RWPE1 (cell line): ENCODE measurements around the gene KRTAP4-4.
"Not testable (repeated sequence)": the region's sequence is repeated elsewhere in the genome, so short reads cannot be mapped to it uniquely, and the experiment has no call there.

Experiments
- CTCF ChIA-PET: fragments of 350-600 bp; sonication (Branson Sonifier 250); formaldehyde crosslinking; extraction: SDS; loops from one replicate; lab custom pipeline; 2021; lab: Yijun Ruan, JAX
- POLR2A ChIA-PET: fragments of 400-600 bp; formaldehyde crosslinking; extraction: SDS; loops from one replicate; lab custom pipeline; 2020; ENCODE audit warnings: antibody characterized with exemption; ENCODE audit not compliant: low non-redundant PET; lab: Yijun Ruan, JAX
- DNase-seq: peaks from one replicate; pipeline ENCODE4 v3.0.0; 2012; ENCODE audit warnings: low spot score
- H3K27ac ChIP-seq: fragments of 450-650 bp; 2 replicates; pipeline ENCODE4 v1.5.1; 2017
- TF ChIP-seq, protein P1 (sequence below): fragments of 450-650 bp; conservative IDR thresholded peaks from 2 replicates; pipeline ENCODE4 v1.5.1; 2017; ENCODE audit warnings: low read depth, mild to moderate bottlenecking

KRTAP4-4 gene

DNA sequence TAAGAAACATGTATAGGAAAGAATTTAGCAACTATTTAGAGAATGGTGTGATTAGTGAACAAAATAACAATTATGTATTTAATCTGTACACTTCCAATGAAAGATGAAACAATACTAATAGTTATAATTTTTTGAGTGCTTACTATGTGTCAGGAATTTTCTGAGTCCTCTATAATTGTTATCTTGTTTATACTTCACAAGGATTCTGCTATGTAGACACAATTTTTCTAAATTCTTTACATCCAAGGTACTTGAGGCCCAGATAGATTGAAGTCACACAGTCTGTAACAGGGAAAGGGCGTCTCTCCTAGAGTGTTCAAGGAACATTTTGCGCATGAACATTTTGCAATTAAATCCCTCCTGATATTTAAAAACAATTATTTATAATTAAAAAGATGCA, 35.5 kb downstream of the KRTAP4-4 start:
- H3K27ac ChIP-seq = no peak overlapping the region
- POLR2A ChIA-PET = no interaction called here
- TF ChIP-seq, protein P1, sequence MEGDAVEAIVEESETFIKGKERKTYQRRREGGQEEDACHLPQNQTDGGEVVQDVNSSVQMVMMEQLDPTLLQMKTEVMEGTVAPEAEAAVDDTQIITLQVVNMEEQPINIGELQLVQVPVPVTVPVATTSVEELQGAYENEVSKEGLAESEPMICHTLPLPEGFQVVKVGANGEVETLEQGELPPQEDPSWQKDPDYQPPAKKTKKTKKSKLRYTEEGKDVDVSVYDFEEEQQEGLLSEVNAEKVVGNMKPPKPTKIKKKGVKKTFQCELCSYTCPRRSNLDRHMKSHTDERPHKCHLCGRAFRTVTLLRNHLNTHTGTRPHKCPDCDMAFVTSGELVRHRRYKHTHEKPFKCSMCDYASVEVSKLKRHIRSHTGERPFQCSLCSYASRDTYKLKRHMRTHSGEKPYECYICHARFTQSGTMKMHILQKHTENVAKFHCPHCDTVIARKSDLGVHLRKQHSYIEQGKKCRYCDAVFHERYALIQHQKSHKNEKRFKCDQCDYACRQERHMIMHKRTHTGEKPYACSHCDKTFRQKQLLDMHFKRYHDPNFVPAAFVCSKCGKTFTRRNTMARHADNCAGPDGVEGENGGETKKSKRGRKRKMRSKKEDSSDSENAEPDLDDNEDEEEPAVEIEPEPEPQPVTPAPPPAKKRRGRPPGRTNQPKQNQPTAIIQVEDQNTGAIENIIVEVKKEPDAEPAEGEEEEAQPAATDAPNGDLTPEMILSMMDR = no peak
- CTCF ChIA-PET = no interaction called here
- no peak for DNase-seq

DNA sequence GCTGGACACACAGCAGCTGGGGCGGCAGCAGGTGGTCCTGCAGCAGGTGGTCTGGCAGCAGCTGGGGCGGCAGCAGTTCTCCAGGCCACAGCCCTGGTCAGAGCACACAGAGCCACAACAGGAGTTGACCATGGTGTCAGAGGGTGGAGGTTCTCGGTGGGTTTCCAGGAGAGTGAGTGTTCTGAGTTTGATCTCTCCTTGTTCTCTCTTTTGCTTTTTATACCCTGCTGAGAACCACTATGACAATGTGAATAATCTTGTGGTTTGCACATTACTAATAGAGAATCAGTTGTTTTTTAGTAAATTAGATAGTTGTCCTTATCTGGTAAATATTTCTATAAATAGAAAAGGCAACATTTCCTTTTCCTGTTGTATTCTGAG, 36.6 kb downstream of the KRTAP4-4 start, which contains the start of gene KRTAP4-12:
Gene KRTAP4-12, minus strand, starts transcription at position 192 of the 381 bp plus-strand sequence. Its CDS starts 60 bp downstream, at position 132.
- DNase-seq, H3K27ac ChIP-seq: not testable (repeated sequence)
- POLR2A ChIA-PET = interaction anchor here (0.6 kb wide), 1 partner anchor 31 kb away, joined by 3 read pairs; no protein-coding TSS in a partner anchor
- CTCF ChIA-PET = interaction anchor here (0.7 kb wide), 1 partner anchor 563 kb away, joined by 5 read pairs; no protein-coding TSS in a partner anchor

DNA sequence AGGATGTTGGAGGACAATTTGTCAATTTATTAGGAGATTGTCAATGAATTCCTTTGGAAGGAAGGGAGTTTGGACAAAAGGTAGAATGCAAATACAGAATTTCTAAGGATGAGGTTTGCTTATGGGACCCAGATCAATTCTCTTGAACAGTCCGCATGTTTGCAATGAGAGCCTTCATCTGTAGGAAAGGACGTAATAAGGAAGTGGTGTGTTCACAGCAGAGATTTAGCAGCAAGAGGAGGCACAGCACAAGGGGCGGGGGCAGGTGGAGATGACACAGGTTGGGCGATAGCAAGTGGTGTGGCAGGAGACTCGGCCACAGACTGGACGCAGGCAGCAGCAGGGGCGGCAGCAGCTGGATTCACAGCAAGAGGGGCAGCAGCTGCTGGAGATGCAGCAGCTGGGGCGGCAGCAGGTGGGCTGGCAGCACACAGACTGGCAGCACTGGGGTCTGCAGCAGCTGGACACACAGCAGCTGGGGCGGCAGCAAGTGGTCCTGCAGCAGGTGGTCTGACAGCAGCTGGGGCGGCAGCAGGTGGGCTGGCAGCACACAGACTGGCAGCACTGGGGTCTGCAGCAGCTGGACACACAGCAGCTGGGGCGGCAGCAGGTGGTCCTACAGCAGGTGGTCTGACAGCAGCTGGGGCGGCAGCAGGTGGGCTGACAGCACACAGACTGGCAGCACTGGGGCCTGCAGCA, 37.1 kb downstream of the KRTAP4-4 start:
- CTCF ChIA-PET, H3K27ac ChIP-seq, DNase-seq: not testable (repeated sequence)
- POLR2A ChIA-PET = interaction anchor here (0.6 kb wide), 1 partner anchor 30 kb away, joined by 3 read pairs; no protein-coding TSS in a partner anchor

DNA sequence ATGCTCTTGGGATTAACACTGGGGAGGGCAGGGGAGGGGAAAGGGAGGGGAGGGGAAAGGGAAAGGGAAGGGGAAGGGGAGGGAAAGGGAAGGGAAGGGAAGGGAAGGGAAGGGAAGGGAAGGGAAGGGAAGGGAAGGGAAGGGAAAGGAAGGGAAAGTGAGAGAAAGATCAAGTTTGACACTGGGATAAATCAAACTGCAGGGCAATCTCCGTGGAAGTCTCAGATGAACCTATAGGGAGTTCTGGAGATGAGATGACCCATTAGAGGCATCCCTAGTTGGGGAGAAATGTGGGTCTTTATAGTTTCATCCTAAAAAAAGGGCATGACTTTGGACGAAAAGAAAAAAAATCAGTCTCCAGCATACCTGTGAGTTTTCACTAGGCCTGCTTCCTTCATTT, 38.8 kb downstream of the KRTAP4-4 start:
- ChIA-PET CTCF (no interaction called here), POLR2A (no interaction called here)

DNA sequence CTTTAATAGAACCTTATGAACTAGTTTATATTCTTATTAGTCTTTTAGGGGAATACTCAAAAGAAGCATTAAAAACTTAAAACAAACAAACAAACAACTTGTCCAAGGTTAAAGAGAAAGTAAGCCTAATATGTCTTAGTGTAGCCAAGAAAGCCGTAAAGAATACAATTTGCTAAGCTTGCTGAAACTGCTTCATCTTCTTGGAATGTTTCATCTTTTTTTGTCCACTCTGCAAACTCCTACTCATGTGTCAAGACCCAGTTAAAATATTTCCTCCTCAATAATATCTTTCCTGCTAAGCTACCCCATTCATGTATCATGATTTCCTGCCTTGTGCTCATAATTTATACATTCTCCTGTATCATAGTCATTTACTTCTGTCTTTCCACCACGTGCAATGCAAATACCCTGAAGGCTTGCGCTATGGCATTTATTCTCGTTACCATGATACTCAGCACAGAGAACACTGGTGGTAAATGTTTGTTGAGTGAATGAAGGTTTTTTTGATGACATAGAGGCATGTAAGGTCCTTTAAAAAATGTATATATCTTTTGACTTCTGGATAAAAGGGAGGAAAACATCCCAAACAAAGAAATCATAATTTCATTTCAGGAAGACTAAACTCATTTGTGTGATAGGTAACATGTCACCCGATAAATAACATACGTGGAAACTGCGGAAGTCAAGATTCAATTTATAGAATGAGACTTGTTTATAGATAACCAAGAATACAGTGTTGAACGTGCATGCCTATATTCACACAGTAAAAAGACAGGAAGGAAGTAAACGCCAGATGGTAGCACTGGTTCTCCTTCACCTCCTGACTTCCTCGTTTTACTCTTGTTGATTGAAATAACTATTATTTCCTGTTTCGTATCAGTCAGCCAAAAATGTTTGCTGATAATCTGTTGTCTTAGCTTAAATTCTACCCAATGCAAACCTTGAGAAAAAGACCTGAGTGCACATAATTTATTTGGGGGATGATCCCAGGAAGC, 40.6 kb downstream of the KRTAP4-4 start:
- CTCF ChIA-PET = interaction anchor here (0.7 kb wide), 1 partner anchor 82 kb away, joined by 3 read pairs; no protein-coding TSS in a partner anchor
- H3K27ac ChIP-seq, POLR2A ChIA-PET, DNase-seq: not testable (repeated sequence)

More for the DNA sequence above, 38.8 kb downstream of the KRTAP4-4 start:
- TF ChIP-seq, protein P1 = no peak
- DNase-seq = no peak
- no peak overlapping the region for H3K27ac ChIP-seq

DNA sequence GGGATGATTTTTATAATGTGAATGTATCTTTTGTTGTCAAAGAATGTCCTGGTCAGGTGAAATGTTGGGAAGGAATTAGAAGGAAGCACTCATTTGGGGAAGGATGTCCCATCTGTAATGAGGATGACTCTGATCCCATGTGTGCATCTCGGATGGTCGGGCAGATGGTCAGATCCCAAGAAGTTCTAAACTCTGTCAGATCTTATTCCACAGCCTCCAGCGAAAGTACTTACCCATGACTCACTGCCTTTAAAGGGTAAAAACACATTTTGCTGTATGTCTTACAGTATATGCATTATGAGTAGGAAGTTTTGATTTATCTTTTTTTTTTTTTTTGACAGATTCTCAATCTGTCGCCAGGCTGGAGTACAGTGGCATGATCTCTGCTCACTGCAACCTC, 41.8 kb downstream of the KRTAP4-4 start:
- CTCF ChIA-PET = no interaction called here
- DNase-seq = no peak
- POLR2A ChIA-PET = no interaction called here
- TF ChIP-seq, protein P1 = no peak
- H3K27ac ChIP-seq = no peak overlapping the region

DNA sequence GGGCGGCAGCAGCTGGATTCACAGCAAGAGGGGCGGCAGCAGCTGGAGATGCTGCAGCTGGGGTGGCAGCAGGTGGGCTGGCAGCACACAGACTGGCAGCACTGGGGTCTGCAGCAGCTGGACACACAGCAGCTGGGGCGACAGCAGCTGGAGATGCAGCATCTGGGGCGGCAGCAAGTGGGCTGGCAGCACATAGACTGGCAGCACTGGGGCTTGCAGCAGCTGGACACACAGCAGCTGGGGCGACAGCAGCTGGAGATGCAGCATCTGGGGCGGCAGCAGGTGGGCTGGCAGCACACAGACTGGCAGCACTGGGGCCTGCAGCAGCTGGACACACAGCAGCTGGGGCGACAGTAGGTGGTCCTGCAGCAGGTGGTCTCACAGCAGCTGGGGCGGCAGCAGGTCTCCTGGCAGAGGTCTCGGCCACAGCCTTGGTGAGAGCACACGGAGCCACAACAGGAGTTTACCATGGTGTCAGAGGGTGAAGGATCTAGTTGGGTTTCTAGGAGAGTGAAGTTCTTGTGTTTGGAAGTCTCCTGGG, 42.6 kb downstream of the KRTAP4-4 start, which contains the start of gene KRTAP4-11:
Gene KRTAP4-11, minus strand, starts transcription at position 528 of the 541 bp plus-strand sequence. Its CDS starts 58 bp downstream, at position 470.
- DNase-seq, CTCF ChIA-PET, H3K27ac ChIP-seq, POLR2A ChIA-PET: not testable (repeated sequence)

DNA sequence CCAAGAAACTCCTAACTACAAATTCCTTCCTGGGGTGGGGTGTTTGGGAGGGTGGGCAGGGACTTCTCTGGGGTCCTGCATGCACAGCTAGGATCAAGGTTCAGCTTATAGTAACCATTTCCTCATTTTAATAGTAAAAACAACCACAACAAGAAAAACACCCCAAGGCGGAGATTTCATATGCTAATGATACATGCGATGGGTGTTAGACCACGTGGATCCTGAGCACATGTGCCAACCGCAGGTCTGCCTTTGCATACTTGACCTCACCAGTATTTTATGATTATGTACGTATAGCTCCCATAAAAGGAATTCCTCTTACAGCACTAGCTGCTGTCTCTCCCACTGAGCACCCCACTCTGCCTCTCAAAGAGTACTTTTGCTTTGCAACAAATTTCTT, 44.3 kb downstream of the KRTAP4-4 start:
- POLR2A ChIA-PET = no interaction called here
- DNase-seq = no peak
- TF ChIP-seq, protein P1 = no peak
- no peak overlapping the region for H3K27ac ChIP-seq
- CTCF ChIA-PET = no interaction called here
